HPDE6-E6E7 (cell line): Measurements from ENCODE around the gene TSHZ1.

Experiments used
- DNase-seq: peaks from one replicate; pipeline ENCODE4 v3.0.0; 2011; ENCODE audit warnings: missing footprints; ENCODE audit errors: extremely low spot score

TSHZ1 gene

GRCh38 chr18:75207310-75208154, 3.1 kb upstream of the TSHZ1 start:
- DNase-seq = no peak

GRCh38 chr18:75208155-75208835, 2.3 kb upstream of the TSHZ1 start:
- no peak for DNase-seq

GRCh38 chr18:75208836-75209128, 1.8 kb upstream of the TSHZ1 start:
- no peak for DNase-seq

GRCh38 chr18:75209129-75209950, 1.3 kb upstream of the TSHZ1 start, which contains the start of gene PTGR3:
TSS of gene PTGR3 (minus strand) at chr18:75209139. CDS start at chr18:75209058, 81 bp downstream.
- DNase-seq = no peak

- DNase-seq = no peak
Measured at GRCh38 chr18:75209951-75210258, 692 bp upstream of the TSHZ1 start.

GRCh38 chr18:75211002-75211621, 515 bp downstream of the TSHZ1 start:
- no peak for DNase-seq

GRCh38 chr18:75211626-75211952, 992 bp downstream of the TSHZ1 start:
- no peak for DNase-seq

- no peak for DNase-seq
Measured at GRCh38 chr18:75211953-75212750, 1.6 kb downstream of the TSHZ1 start.

- no peak for DNase-seq
Measured at GRCh38 chr18:75212751-75213090, 2.1 kb downstream of the TSHZ1 start.

GRCh38 chr18:75213611-75214331, 3.2 kb downstream of the TSHZ1 start:
- DNase-seq = no peak

GRCh38 chr18:75214332-75214690, 3.7 kb downstream of the TSHZ1 start:
- DNase-seq = no peak

GRCh38 chr18:75214766-75215510, 4.3 kb downstream of the TSHZ1 start:
- DNase-seq = no peak

- DNase-seq = no peak
Measured at GRCh38 chr18:75215663-75216062, 5.1 kb downstream of the TSHZ1 start.

- no peak for DNase-seq
Measured at GRCh38 chr18:75216212-75216910, 5.8 kb downstream of the TSHZ1 start.

GRCh38 chr18:75216911-75217689, 6.5 kb downstream of the TSHZ1 start:
- DNase-seq = no peak

GRCh38 chr18:75218065-75218923, 7.7 kb downstream of the TSHZ1 start:
- DNase-seq = no peak

GRCh38 chr18:75219745-75220375, 9.3 kb downstream of the TSHZ1 start:
- no peak for DNase-seq
